Esophagus squamous epithelium (tissue), 4 donors: ENCODE results near the gene ANKHD1.

ENCODE experiments used
- POLR2A ChIP-seq, 4 donors: fragments of 450-650 bp; IDR thresholded peaks; one replicate each; pipeline ENCODE4 v1.6.1; 2017; ENCODE audit warnings: antibody characterized with exemption in 4 of 4, mild to moderate bottlenecking in 4 of 4, moderate library complexity in 3 of 4
- TF ChIP-seq, protein P1 (sequence below), 6 experiments: fragments of 450-650 bp in 4 of 6; fragments of 200-600 bp in 2 of 6; sonication (generic) in 2 of 6; IDR thresholded peaks; one replicate each; pipeline ENCODE4 v1.5.1; 2016 to 2019; ENCODE audit warnings: antibody characterized with exemption in 6 of 6, mild to moderate bottlenecking in 4 of 6, moderate library complexity in 4 of 6

GRCh38 chr5:140550147-140551079 lies 148.8 kb downstream of the ANKHD1 start:
- TF ChIP-seq, protein P1, sequence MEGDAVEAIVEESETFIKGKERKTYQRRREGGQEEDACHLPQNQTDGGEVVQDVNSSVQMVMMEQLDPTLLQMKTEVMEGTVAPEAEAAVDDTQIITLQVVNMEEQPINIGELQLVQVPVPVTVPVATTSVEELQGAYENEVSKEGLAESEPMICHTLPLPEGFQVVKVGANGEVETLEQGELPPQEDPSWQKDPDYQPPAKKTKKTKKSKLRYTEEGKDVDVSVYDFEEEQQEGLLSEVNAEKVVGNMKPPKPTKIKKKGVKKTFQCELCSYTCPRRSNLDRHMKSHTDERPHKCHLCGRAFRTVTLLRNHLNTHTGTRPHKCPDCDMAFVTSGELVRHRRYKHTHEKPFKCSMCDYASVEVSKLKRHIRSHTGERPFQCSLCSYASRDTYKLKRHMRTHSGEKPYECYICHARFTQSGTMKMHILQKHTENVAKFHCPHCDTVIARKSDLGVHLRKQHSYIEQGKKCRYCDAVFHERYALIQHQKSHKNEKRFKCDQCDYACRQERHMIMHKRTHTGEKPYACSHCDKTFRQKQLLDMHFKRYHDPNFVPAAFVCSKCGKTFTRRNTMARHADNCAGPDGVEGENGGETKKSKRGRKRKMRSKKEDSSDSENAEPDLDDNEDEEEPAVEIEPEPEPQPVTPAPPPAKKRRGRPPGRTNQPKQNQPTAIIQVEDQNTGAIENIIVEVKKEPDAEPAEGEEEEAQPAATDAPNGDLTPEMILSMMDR (IDR thresholded peaks at IDR 0.05) = no peak
- no peak for TF ChIP-seq POLR2A (IDR thresholded peaks at IDR 0.05)
